A673 (cell line): Measurements from ENCODE around the gene ESRRA.

Source experiments
- EZH2 ChIP-seq: fragments of 200-600 bp; sonication (generic); IDR thresholded peaks from 2 replicates; pipeline ENCODE4 v1.6.1; 2017; ENCODE audit warnings: borderline replicate concordance, low read depth, mild to moderate bottlenecking, mixed read lengths, antibody characterized with exemption, low read length; ENCODE audit not compliant: poor library complexity, severe bottlenecking
- TF ChIP-seq, protein P1 (sequence below): fragments of 300-800, 200-600 bp; sonication (generic); conservative IDR thresholded peaks from 2 replicates; pipeline ENCODE4 v1.5.1; 2017; ENCODE audit warnings: low read depth, mild to moderate bottlenecking, antibody characterized with exemption, low read length, moderate library complexity, mixed read lengths

DNA sequence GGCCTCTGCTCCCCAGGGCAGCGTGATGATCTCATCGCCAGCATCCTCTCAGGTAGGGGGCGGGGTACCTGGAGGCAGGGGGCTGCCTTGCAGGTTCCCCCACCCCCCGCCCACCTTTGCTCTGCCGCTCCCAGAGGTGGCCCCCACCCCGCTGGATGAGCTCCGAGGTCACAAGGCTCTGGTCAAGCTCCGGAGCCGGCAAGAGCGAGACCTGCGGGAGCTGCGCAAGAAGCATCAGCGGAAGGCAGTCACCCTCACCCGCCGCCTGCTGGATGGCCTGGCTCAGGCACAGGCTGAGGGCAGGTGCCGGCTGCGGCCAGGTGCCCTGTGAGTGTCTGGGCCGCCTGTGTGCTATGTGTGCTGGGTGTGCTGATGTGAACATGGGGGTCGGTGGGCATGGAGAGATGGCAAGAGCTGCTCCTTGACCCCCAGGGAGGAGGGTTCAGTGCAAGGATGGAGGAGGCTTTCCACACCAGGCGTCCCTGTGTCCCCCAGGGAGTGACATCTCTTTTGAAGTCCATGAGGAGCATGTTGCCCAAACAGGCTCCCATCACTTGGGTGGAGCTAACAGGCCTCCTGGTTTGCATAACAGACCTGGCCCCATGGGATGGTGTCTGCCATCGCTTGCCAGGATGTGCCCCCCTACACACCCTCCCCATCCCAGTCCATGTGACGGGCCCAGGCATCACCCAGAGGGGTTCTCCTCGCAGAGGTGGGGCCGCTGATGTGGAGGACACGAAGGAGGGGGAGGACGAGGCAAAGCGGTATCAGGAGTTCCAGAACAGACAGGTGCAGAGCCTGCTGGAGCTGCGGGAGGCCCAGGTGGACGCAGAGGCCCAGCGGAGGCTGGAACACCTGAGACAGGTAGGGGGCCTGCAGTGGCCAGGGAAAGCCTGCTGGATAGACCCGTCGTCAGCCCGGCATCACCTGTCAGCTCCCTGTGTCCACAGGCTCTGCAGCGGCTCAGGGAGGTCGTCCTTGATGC lies 39.9 kb upstream of the ESRRA start:
- TF ChIP-seq, protein P1, sequence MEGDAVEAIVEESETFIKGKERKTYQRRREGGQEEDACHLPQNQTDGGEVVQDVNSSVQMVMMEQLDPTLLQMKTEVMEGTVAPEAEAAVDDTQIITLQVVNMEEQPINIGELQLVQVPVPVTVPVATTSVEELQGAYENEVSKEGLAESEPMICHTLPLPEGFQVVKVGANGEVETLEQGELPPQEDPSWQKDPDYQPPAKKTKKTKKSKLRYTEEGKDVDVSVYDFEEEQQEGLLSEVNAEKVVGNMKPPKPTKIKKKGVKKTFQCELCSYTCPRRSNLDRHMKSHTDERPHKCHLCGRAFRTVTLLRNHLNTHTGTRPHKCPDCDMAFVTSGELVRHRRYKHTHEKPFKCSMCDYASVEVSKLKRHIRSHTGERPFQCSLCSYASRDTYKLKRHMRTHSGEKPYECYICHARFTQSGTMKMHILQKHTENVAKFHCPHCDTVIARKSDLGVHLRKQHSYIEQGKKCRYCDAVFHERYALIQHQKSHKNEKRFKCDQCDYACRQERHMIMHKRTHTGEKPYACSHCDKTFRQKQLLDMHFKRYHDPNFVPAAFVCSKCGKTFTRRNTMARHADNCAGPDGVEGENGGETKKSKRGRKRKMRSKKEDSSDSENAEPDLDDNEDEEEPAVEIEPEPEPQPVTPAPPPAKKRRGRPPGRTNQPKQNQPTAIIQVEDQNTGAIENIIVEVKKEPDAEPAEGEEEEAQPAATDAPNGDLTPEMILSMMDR = no peak
- no peak for TF ChIP-seq EZH2
